ENCODE results near the gene THOC5. TPM values are rescaled to one million over a fixed set of nuclear protein-coding genes. Genes with fewer than 3 reads are reported as not detected.

The THOC5 gene
- total and polyA plus RNA-seq, 2 experiments from 2014 or later: 24.6 to 53.4 TPM

DNA sequence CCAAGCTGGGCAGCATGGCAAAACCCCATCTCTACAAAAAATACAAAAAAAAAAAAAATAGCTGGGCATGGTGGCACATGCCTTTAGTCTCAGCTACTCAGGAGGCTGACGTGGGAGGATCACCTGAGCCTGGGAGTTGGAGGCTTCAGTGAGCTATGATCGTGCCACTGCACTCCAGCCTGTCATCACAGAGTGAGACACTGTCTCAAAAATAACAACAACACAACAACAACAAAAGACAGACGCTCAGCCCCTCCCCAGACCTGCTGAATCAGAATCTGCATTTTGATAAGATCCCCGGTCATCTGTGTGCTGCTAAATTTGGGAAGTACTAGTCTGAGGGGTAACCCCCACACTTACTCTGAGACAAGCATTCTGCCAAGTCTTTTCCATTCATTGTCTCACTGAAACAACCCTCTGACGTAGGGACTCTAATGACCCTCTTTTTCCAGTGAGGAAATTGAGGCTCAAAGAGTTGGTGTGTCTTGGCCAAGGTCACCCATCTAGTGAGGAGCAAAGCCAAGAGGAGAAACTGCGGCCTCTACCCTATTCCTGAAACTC is 66.1 kb downstream of the THOC5 start:
- no peak for ATAC-seq
- Histone ChIP-seq H3K4me3 (no peak overlapping the region), H3F3A (replicated peaks; ENCODE audit: low read depth) (no peaks in the 10 kb centered on the region), H2AFZ (no peak overlapping the region), H3K79me2 (replicated peaks; ENCODE audit: insufficient read depth) (no peaks in the 10 kb centered on the region), H3K4me1 (ENCODE audit: insufficient read depth) (no peaks in the 10 kb centered on the region; the same call in 1 of the 2 replicates), H4K20me1 (replicated peaks; ENCODE audit: insufficient read depth) (no peaks in the 10 kb centered on the region; the same call in 1 of the 2 replicates), H3K27me3 (ENCODE audit: insufficient read depth) (peaks cover 2% of the 10 kb centered on the region; the same call in 1 of the 2 replicates), H3K27ac (ENCODE audit: low read depth) (no peak overlapping the region), H3K9me2 (ENCODE audit: insufficient read depth) (no peaks in the 10 kb centered on the region), H3K36me3 (ENCODE audit: insufficient read depth) (peaks cover 8% of the 10 kb centered on the region; the same call in 1 of the 2 replicates), H3K4me2 (no peak overlapping the region)
- Mint-ChIP-seq H3K36me3 (ENCODE audit: low read depth) (peaks cover 38% of the 10 kb centered on the region), H3K4me3 (no peak overlapping the region), H3K9me3 (no peaks in the 10 kb centered on the region), H3K27ac (no peak overlapping the region), H3K27me3 (ENCODE audit: insufficient read depth, low read depth, poor library complexity) (peaks cover 4% of the 10 kb centered on the region), H3K4me1 (0 out of 3 replicates have a peak, but pooled peaks cover 1% of the 10 kb centered on the region)
- DNase-seq (ENCODE audit: low spot score): no peak
- TF ChIP-seq, protein P1, sequence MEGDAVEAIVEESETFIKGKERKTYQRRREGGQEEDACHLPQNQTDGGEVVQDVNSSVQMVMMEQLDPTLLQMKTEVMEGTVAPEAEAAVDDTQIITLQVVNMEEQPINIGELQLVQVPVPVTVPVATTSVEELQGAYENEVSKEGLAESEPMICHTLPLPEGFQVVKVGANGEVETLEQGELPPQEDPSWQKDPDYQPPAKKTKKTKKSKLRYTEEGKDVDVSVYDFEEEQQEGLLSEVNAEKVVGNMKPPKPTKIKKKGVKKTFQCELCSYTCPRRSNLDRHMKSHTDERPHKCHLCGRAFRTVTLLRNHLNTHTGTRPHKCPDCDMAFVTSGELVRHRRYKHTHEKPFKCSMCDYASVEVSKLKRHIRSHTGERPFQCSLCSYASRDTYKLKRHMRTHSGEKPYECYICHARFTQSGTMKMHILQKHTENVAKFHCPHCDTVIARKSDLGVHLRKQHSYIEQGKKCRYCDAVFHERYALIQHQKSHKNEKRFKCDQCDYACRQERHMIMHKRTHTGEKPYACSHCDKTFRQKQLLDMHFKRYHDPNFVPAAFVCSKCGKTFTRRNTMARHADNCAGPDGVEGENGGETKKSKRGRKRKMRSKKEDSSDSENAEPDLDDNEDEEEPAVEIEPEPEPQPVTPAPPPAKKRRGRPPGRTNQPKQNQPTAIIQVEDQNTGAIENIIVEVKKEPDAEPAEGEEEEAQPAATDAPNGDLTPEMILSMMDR (conservative IDR thresholded peaks at IDR 0.05; ENCODE audit: low read depth in 2 of 2): no peak
- TF ChIP-seq, protein P2, sequence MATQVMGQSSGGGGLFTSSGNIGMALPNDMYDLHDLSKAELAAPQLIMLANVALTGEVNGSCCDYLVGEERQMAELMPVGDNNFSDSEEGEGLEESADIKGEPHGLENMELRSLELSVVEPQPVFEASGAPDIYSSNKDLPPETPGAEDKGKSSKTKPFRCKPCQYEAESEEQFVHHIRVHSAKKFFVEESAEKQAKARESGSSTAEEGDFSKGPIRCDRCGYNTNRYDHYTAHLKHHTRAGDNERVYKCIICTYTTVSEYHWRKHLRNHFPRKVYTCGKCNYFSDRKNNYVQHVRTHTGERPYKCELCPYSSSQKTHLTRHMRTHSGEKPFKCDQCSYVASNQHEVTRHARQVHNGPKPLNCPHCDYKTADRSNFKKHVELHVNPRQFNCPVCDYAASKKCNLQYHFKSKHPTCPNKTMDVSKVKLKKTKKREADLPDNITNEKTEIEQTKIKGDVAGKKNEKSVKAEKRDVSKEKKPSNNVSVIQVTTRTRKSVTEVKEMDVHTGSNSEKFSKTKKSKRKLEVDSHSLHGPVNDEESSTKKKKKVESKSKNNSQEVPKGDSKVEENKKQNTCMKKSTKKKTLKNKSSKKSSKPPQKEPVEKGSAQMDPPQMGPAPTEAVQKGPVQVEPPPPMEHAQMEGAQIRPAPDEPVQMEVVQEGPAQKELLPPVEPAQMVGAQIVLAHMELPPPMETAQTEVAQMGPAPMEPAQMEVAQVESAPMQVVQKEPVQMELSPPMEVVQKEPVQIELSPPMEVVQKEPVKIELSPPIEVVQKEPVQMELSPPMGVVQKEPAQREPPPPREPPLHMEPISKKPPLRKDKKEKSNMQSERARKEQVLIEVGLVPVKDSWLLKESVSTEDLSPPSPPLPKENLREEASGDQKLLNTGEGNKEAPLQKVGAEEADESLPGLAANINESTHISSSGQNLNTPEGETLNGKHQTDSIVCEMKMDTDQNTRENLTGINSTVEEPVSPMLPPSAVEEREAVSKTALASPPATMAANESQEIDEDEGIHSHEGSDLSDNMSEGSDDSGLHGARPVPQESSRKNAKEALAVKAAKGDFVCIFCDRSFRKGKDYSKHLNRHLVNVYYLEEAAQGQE (IDR thresholded peaks at IDR 0.05; ENCODE audit: unreplicated experiment): no peak
- TF ChIP-seq, protein P3, sequence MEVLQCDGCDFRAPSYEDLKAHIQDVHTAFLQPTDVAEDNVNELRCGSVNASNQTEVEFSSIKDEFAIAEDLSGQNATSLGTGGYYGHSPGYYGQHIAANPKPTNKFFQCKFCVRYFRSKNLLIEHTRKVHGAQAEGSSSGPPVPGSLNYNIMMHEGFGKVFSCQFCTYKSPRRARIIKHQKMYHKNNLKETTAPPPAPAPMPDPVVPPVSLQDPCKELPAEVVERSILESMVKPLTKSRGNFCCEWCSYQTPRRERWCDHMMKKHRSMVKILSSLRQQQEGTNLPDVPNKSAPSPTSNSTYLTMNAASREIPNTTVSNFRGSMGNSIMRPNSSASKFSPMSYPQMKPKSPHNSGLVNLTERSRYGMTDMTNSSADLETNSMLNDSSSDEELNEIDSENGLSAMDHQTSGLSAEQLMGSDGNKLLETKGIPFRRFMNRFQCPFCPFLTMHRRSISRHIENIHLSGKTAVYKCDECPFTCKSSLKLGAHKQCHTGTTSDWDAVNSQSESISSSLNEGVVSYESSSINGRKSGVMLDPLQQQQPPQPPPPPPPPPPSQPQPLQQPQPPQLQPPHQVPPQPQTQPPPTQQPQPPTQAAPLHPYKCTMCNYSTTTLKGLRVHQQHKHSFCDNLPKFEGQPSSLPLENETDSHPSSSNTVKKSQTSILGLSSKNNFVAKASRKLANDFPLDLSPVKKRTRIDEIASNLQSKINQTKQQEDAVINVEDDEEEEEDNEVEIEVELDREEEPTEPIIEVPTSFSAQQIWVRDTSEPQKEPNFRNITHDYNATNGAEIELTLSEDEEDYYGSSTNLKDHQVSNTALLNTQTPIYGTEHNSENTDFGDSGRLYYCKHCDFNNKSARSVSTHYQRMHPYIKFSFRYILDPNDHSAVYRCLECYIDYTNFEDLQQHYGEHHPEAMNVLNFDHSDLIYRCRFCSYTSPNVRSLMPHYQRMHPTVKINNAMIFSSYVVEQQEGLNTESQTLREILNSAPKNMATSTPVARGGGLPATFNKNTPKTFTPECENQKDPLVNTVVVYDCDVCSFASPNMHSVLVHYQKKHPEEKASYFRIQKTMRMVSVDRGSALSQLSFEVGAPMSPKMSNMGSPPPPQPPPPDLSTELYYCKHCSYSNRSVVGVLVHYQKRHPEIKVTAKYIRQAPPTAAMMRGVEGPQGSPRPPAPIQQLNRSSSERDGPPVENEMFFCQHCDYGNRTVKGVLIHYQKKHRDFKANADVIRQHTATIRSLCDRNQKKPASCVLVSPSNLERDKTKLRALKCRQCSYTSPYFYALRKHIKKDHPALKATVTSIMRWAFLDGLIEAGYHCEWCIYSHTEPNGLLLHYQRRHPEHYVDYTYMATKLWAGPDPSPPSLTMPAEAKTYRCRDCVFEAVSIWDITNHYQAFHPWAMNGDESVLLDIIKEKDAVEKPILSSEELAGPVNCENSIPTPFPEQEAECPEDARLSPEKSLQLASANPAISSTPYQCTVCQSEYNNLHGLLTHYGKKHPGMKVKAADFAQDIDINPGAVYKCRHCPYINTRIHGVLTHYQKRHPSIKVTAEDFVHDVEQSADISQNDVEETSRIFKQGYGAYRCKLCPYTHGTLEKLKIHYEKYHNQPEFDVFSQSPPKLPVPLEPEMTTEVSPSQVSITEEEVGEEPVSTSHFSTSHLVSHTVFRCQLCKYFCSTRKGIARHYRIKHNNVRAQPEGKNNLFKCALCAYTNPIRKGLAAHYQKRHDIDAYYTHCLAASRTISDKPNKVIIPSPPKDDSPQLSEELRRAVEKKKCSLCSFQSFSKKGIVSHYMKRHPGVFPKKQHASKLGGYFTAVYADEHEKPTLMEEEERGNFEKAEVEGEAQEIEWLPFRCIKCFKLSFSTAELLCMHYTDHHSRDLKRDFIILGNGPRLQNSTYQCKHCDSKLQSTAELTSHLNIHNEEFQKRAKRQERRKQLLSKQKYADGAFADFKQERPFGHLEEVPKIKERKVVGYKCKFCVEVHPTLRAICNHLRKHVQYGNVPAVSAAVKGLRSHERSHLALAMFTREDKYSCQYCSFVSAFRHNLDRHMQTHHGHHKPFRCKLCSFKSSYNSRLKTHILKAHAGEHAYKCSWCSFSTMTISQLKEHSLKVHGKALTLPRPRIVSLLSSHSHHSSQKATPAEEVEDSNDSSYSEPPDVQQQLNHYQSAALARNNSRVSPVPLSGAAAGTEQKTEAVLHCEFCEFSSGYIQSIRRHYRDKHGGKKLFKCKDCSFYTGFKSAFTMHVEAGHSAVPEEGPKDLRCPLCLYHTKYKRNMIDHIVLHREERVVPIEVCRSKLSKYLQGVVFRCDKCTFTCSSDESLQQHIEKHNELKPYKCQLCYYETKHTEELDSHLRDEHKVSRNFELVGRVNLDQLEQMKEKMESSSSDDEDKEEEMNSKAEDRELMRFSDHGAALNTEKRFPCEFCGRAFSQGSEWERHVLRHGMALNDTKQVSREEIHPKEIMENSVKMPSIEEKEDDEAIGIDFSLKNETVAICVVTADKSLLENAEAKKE (CRISPR knock-in tag; IDR thresholded peaks at IDR 0.05): no peak
- no peak for TF ChIP-seq EZH2phosphoT487 (IDR thresholded peaks at IDR 0.05; ENCODE audit: unreplicated experiment)
- no peak for TF ChIP-seq POLR2AphosphoS5 (IDR thresholded peaks at IDR 0.05; ENCODE audit: low read depth)
- TF ChIP-seq, protein P4, sequence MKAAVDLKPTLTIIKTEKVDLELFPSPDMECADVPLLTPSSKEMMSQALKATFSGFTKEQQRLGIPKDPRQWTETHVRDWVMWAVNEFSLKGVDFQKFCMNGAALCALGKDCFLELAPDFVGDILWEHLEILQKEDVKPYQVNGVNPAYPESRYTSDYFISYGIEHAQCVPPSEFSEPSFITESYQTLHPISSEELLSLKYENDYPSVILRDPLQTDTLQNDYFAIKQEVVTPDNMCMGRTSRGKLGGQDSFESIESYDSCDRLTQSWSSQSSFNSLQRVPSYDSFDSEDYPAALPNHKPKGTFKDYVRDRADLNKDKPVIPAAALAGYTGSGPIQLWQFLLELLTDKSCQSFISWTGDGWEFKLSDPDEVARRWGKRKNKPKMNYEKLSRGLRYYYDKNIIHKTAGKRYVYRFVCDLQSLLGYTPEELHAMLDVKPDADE (IDR thresholded peaks at IDR 0.05): no peak
- no peak for TF ChIP-seq ZNF114 (CRISPR knock-in tag; IDR thresholded peaks at IDR 0.05)
- no peak for TF ChIP-seq JUNB (IDR thresholded peaks at IDR 0.05; ENCODE audit: unreplicated experiment)
- no peak for TF ChIP-seq ZNF331 (CRISPR knock-in tag; IDR thresholded peaks at IDR 0.05; ENCODE audit: low read depth)
- no peak for TF ChIP-seq STAT1 (IDR thresholded peaks at IDR 0.05; ENCODE audit: unreplicated experiment)
- TF ChIP-seq EZH2 (IDR thresholded peaks at IDR 0.05; ENCODE audit: low read depth, unreplicated experiment): no peak
- no peak for TF ChIP-seq NANOG (IDR thresholded peaks at IDR 0.05; ENCODE audit: borderline replicate concordance)
- no peak for TF ChIP-seq CREB1 (CRISPR knock-in tag; IDR thresholded peaks at IDR 0.05; ENCODE audit: low read depth)
